MM.1S (cell line): Measurements from ENCODE around the gene ACADVL.
A peak's percentile ranks its signal among the peaks of the same experiment; 100 is the strongest.

Experiments
- DNase-seq: peaks from one replicate; pipeline ENCODE4 v3.0.0-alpha.2; 2015
- H2AFZ ChIP-seq: fragments of 300-600 bp; sonication (generic); 2 replicates; pipeline ENCODE4 v1.6.0; 2016; ENCODE audit warnings: antibody characterized with exemption, low read length
- H3F3A ChIP-seq: fragments of 300-600 bp; sonication (generic); 2 replicates; pipeline ENCODE4 v1.6.1; 2016; ENCODE audit warnings: mild to moderate bottlenecking, antibody characterized with exemption, low read length, moderate library complexity, mixed read lengths; ENCODE audit not compliant: insufficient read depth
- H3K27ac ChIP-seq: fragments of 300-600 bp; sonication (generic); 2 replicates; pipeline ENCODE4 v1.5.1; 2016; ENCODE audit warnings: mild to moderate bottlenecking, low read length
- H3K27me3 ChIP-seq: fragments of 300-600 bp; sonication (generic); replicated peaks from 2 replicates; pipeline ENCODE4 v1.6.0; 2016; ENCODE audit warnings: low read length; ENCODE audit not compliant: insufficient read depth
- H3K36me3 ChIP-seq: fragments of 300-600 bp; sonication (generic); replicated peaks from 2 replicates; pipeline ENCODE4 v1.6.1; 2016; ENCODE audit warnings: mild to moderate bottlenecking, low read length, mixed read lengths; ENCODE audit not compliant: insufficient read depth
- H3K4me1 ChIP-seq: fragments of 300-600 bp; sonication (generic); 2 replicates; pipeline ENCODE4 v1.6.1; 2016; ENCODE audit warnings: low read length, mixed read lengths
- H3K4me2 ChIP-seq: fragments of 300-600 bp; sonication (generic); 2 replicates; pipeline ENCODE4 v1.6.0; 2016; ENCODE audit warnings: low read depth, low read length
- H3K4me3 ChIP-seq: fragments of 300-600 bp; sonication (generic); 2 replicates; pipeline ENCODE4 v1.5.1; 2016; ENCODE audit warnings: low read length, mixed read lengths
- H3K79me2 ChIP-seq: fragments of 300-600 bp; sonication (generic); 2 replicates; pipeline ENCODE4 v1.6.1; 2016; ENCODE audit warnings: mixed run types, low read length, mixed read lengths
- H3K9ac ChIP-seq: fragments of 300-600 bp; sonication (generic); 2 replicates; pipeline ENCODE4 v1.6.1; 2016; ENCODE audit warnings: low read length, mixed read lengths
- H3K9me2 ChIP-seq: fragments of 300-600 bp; sonication (generic); replicated peaks from 2 replicates; pipeline ENCODE4 v1.6.1; 2016; ENCODE audit warnings: mild to moderate bottlenecking, low read length, mixed read lengths; ENCODE audit not compliant: insufficient read depth
- H3K9me3 ChIP-seq: fragments of 300-600 bp; sonication (generic); replicated peaks from 2 replicates; pipeline ENCODE4 v1.6.1; 2016; ENCODE audit warnings: mild to moderate bottlenecking, low read length, mixed read lengths; ENCODE audit not compliant: insufficient read depth
- H4K20me1 ChIP-seq: fragments of 300-600 bp; sonication (generic); 2 replicates; pipeline ENCODE4 v1.6.1; 2016; ENCODE audit warnings: mild to moderate bottlenecking, low read length, moderate library complexity, mixed read lengths; ENCODE audit not compliant: insufficient read depth
- CTCF ChIP-seq: fragments of 300-600 bp; sonication (generic); IDR thresholded peaks from 2 replicates; pipeline ENCODE4 v1.5.1; 2016; ENCODE audit warnings: antibody characterized with exemption, low read length, mixed read lengths
- EZH2 ChIP-seq: fragments of 300-600 bp; sonication (generic); optimal IDR thresholded peaks from 2 replicates; pipeline ENCODE3; 2017; ENCODE audit warnings: low read depth, mild to moderate bottlenecking, antibody characterized with exemption, low read length, mixed read lengths
- EZH2phosphoT487 ChIP-seq: fragments of 300-600 bp; sonication (generic); IDR thresholded peaks from 2 replicates; pipeline ENCODE4 v1.6.1; 2018; ENCODE audit warnings: antibody characterized with exemption, low read length

The ACADVL gene

GRCh38 chr17:7233701-7234082 is 14.0 kb downstream of the ACADVL start:
- H3K4me3 ChIP-seq = peak overlapping the region; percentile 99
- peak overlapping the region; percentile 86 for H2AFZ ChIP-seq
- H3K27ac ChIP-seq = peak overlapping the region; percentile 46; the same call in 1 of the 2 replicates
- H3K9me2 ChIP-seq = no peaks in the 10 kb centered on the region
- H4K20me1 ChIP-seq = no peaks in the 10 kb centered on the region
- no peaks in the 10 kb centered on the region for H3K27me3 ChIP-seq
- TF ChIP-seq EZH2phosphoT487 (no peak), CTCF (no peak), EZH2 (no peak)
- no peak for DNase-seq
- peaks cover 25% of the 10 kb centered on the region for H3F3A ChIP-seq
- no peaks in the 10 kb centered on the region; the same call in 1 of the 2 replicates for H3K36me3 ChIP-seq
- H3K9ac ChIP-seq = peak overlapping the region; percentile 79
- no peaks in the 10 kb centered on the region for H3K9me3 ChIP-seq
- peaks cover 80% of the 10 kb centered on the region for H3K79me2 ChIP-seq
- peaks cover 19% of the 10 kb centered on the region for H3K4me1 ChIP-seq
- peak overlapping the region; percentile 97 for H3K4me2 ChIP-seq

- peaks cover 19% of the 10 kb centered on the region for H3K4me1 ChIP-seq
- peaks cover 86% of the 10 kb centered on the region for H3K79me2 ChIP-seq
- H2AFZ ChIP-seq = peak within 1 kb of the TSS; percentile 86
- peak; percentile 95 for DNase-seq
- H3K4me3 ChIP-seq = peak within 1 kb of the TSS; percentile 99
- H3F3A ChIP-seq = peaks cover 25% of the 10 kb centered on the region
- no peaks in the 10 kb centered on the region; the same call in 1 of the 2 replicates for H3K36me3 ChIP-seq
- H3K9me2 ChIP-seq = no peaks in the 10 kb centered on the region
- H3K4me2 ChIP-seq = peak within 1 kb of the TSS; percentile 97
- H3K9ac ChIP-seq = peak within 1 kb of the TSS; percentile 79
- TF ChIP-seq EZH2 (no peak), CTCF (no peak), EZH2phosphoT487 (no peak)
- H3K27me3 ChIP-seq = no peaks in the 10 kb centered on the region
- H4K20me1 ChIP-seq = no peaks in the 10 kb centered on the region
- H3K9me3 ChIP-seq = no peaks in the 10 kb centered on the region
- H3K27ac ChIP-seq = peak within 1 kb of the TSS; percentile 46; the same call in 1 of the 2 replicates
Measured at GRCh38 chr17:7234083-7234951, 14.6 kb downstream of the ACADVL start, which contains the start of gene DVL2. Gene DVL2 (minus strand): TSS chr17:7234517. CDS start chr17:7234262, 255 bp downstream.

DNA sequence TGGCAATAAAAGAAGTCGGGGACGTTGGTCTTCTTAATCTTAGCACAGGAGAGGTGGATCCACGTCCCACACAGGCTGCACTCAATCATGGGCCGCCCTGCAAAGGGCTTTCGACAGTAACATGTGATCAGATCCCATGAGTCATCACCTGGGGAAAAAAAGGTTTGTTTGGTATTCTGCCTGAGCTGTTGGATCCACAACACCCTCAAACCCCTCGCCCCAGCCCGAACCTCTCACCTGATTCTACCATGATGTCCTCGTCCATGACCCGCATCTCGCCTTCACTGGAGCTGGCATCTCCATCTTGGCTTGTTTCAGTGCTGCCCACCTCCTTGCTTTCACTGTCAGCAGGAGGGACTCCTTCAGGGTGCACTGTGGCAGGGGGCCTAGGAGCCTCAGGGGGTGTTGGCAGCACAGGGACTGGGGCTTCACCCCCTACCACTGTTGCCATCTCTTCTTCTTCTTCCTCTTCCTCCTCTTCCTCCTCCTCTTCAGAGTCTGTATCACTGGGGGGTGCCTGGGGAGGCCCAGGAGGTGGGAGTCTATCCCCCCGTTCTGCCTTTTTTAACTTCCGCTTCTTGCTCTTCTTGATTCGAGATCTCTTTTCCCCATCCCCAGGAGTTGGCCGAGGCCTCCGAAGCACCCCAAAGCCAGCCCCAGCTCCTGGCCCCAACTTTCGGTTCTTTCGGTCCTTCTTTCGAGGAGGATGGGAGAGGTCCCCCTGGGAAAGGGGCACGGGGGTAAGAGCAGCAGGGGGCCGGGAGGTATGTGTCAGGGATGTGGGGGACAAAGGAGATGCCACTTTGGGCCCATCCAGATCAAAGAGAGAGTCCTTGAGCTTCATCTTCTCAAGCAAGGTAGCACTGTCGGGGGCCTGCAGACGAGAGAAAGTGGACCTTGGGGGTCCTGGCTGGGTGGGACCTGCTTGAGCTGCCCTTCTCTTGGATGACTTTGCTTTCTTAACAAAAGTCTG is 16.2 kb downstream of the ACADVL start:
- Histone ChIP-seq H3K36me3 (no peaks in the 10 kb centered on the region; the same call in 1 of the 2 replicates), H3F3A (peaks cover 36% of the 10 kb centered on the region), H3K9me2 (no peaks in the 10 kb centered on the region), H3K79me2 (peaks cover 84% of the 10 kb centered on the region), H2AFZ (no peak overlapping the region), H3K9ac (no peak overlapping the region), H3K27ac (no peak overlapping the region), H3K4me3 (no peak overlapping the region), H4K20me1 (no peaks in the 10 kb centered on the region), H3K4me2 (peak overlapping the region; percentile 97), H3K4me1 (peaks cover 31% of the 10 kb centered on the region), H3K27me3 (no peaks in the 10 kb centered on the region), H3K9me3 (no peaks in the 10 kb centered on the region)
- DNase-seq = no peak
- TF ChIP-seq CTCF (no peak), EZH2phosphoT487 (no peak), EZH2 (no peak)
